OCI-LY3 (cell line): Measurements from ENCODE around the gene LMTK2.

Source experiments
- EZH2phosphoT487 ChIP-seq: fragments of 200-600 bp; shearing (Covaris generic); IDR thresholded peaks from 2 replicates; pipeline ENCODE4 v1.6.1; 2018; ENCODE audit warnings: antibody characterized with exemption, mixed run types, low read depth
- TF ChIP-seq, protein P1 (sequence below): fragments of 200-600, 300-600 bp; sonication (generic); IDR thresholded peaks from 2 replicates; pipeline ENCODE4 v1.5.1; 2014; ENCODE audit warnings: antibody characterized with exemption, low read length, low read depth

- TF ChIP-seq, protein P1, sequence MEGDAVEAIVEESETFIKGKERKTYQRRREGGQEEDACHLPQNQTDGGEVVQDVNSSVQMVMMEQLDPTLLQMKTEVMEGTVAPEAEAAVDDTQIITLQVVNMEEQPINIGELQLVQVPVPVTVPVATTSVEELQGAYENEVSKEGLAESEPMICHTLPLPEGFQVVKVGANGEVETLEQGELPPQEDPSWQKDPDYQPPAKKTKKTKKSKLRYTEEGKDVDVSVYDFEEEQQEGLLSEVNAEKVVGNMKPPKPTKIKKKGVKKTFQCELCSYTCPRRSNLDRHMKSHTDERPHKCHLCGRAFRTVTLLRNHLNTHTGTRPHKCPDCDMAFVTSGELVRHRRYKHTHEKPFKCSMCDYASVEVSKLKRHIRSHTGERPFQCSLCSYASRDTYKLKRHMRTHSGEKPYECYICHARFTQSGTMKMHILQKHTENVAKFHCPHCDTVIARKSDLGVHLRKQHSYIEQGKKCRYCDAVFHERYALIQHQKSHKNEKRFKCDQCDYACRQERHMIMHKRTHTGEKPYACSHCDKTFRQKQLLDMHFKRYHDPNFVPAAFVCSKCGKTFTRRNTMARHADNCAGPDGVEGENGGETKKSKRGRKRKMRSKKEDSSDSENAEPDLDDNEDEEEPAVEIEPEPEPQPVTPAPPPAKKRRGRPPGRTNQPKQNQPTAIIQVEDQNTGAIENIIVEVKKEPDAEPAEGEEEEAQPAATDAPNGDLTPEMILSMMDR, result no peak
- TF ChIP-seq EZH2phosphoT487, result no peak
Measured at GRCh38 chr7:98081319-98081718, 25.3 kb upstream of the LMTK2 start.
